Thoracic aorta (tissue), 2 donors: ENCODE results near the gene STARD3NL. TPM values are rescaled to one million over a fixed set of nuclear protein-coding genes. Genes with fewer than 3 reads are reported as not detected.

Source experiments
- ATAC-seq: fragments of 150-250 bp; one replicate; pipeline ENCODE4 v1.8.0; 2017; ENCODE audit warnings: low read depth; ENCODE audit not compliant: insufficient number of reproducible peaks, low FRiP score
- DNase-seq: peaks from one replicate; pipeline ENCODE4 v3.0.0-alpha.2; 2020; ENCODE audit warnings: low spot score
- H3K27ac ChIP-seq, 2 donors: fragments of 200-600 bp; sonication (generic); 1 replicate in 1 of 2; 2 replicates in 1 of 2; pipeline ENCODE4 v1.5.1; 2016; ENCODE audit warnings: mild to moderate bottlenecking in 2 of 2, moderate library complexity in 2 of 2
- H3K27me3 ChIP-seq: fragments of 200-600 bp; sonication (generic); replicated peaks from 2 replicates; pipeline ENCODE4 v1.6.0; 2016; ENCODE audit warnings: mild to moderate bottlenecking; ENCODE audit not compliant: insufficient read depth
- H3K36me3 ChIP-seq: fragments of 200-600 bp; sonication (generic); one replicate; pipeline ENCODE4 v1.5.1; 2016
- H3K4me1 ChIP-seq, 2 donors: fragments of 200-600 bp; sonication (generic); 1 replicate in 1 of 2; 2 replicates in 1 of 2; pipeline versions ENCODE4 v1.5.1 to v1.6.0; 2016; ENCODE audit warnings: low read depth in 2 of 2, mild to moderate bottlenecking in 1 of 2; ENCODE audit not compliant: control insufficient read depth in 1 of 2
- H3K4me3 ChIP-seq: fragments of 200-600 bp; sonication (generic); 2 replicates; pipeline ENCODE4 v1.5.1; 2016; ENCODE audit warnings: mild to moderate bottlenecking
- H3K9me3 ChIP-seq: fragments of 200-600 bp; sonication (generic); 2 replicates; pipeline ENCODE4 v1.5.1; 2016
- total RNA-seq, 2 donors: library from RNA; depleted of rRNA; stranded (reverse); fragments of >200 nt; gene quantifications; one replicate each; pipeline versions ENCODE4 v1.1.0 to v1.2.3, GENCODE V29; 2016
- TF ChIP-seq, protein P1 (sequence below): fragments of 200-600 bp; sonication (generic); IDR thresholded peaks from one replicate; pipeline ENCODE4 v1.5.1; 2019; ENCODE audit warnings: antibody characterized with exemption

Gene STARD3NL
- total RNA-seq, 2 donors from 2014 or later = 24.8 to 27.6 TPM

DNA sequence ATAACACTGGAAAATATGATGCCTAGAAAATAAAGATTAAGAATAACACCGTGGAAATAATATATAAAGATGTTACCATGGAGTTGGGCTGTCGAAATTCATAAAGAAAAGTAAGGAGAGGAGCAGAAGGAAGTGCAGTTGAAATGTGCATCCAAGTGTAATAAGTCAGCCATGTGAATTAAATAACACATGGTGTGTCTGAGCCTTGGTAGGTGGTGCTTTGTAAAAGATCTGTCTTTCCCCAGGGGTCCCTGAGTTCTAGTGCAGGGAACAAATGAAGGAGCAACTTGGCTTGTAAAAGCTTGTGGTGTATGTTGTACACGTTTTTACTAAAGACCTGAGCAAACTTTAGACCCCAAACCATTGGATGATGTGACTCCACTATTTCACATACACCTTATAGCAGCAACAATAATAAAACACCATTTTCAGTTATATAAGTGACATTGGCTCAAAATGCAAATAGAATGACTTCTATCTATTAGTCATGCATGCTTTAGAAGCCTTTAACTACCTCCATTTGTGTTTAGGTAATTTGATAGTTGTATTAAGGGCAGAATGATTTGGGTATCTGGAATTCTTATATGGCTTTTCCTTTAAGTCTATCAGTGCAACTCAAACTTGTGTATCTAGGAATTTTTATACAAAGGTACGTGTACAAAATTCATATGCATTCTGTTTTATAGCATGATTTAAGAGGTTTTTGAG is 11.3 kb downstream of the STARD3NL start:
- ATAC-seq = no peak
- DNase-seq = no peak

DNA sequence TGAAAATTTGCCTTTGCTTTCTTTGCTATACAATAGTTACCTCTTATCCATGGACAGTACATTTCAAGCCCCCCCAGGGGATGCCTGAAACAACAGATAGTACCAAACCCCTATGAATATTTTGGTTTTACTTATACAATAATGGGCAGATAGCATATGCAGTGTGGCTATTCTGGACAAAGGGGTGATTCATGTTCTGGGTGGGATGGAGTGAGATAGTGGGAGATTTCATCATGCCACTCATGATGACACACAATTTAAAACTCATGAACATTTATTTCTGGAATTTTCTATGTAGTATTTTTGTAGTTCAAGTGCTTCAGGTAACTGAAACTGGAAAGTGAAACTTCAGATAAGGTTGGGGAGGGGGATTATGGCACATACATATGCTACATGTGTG is 12.0 kb downstream of the STARD3NL start:
- DNase-seq = no peak
- Histone ChIP-seq H3K9me3 (peaks cover 10% of the 10 kb centered on the region), H3K27me3 (no peaks in the 10 kb centered on the region), H3K4me3 (no peak overlapping the region), H3K27ac (no peak overlapping the region), H3K4me1 (peaks cover 4 to 21% of the 10 kb centered on the region in 2 donors), H3K36me3 (no peaks in the 10 kb centered on the region)
- ATAC-seq = no peak
- TF ChIP-seq, protein P1, sequence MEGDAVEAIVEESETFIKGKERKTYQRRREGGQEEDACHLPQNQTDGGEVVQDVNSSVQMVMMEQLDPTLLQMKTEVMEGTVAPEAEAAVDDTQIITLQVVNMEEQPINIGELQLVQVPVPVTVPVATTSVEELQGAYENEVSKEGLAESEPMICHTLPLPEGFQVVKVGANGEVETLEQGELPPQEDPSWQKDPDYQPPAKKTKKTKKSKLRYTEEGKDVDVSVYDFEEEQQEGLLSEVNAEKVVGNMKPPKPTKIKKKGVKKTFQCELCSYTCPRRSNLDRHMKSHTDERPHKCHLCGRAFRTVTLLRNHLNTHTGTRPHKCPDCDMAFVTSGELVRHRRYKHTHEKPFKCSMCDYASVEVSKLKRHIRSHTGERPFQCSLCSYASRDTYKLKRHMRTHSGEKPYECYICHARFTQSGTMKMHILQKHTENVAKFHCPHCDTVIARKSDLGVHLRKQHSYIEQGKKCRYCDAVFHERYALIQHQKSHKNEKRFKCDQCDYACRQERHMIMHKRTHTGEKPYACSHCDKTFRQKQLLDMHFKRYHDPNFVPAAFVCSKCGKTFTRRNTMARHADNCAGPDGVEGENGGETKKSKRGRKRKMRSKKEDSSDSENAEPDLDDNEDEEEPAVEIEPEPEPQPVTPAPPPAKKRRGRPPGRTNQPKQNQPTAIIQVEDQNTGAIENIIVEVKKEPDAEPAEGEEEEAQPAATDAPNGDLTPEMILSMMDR = no peak

More for the DNA sequence above, 11.3 kb downstream of the STARD3NL start:
- peaks cover 10% of the 10 kb centered on the region for H3K9me3 ChIP-seq
- TF ChIP-seq, protein P1 = no peak
- no peak overlapping the region for H3K4me3 ChIP-seq
- no peak overlapping the region for H3K27ac ChIP-seq
- H3K27me3 ChIP-seq = no peaks in the 10 kb centered on the region
- no peaks in the 10 kb centered on the region for H3K36me3 ChIP-seq
- H3K4me1 ChIP-seq = peaks cover 4 to 23% of the 10 kb centered on the region in 2 donors

DNA sequence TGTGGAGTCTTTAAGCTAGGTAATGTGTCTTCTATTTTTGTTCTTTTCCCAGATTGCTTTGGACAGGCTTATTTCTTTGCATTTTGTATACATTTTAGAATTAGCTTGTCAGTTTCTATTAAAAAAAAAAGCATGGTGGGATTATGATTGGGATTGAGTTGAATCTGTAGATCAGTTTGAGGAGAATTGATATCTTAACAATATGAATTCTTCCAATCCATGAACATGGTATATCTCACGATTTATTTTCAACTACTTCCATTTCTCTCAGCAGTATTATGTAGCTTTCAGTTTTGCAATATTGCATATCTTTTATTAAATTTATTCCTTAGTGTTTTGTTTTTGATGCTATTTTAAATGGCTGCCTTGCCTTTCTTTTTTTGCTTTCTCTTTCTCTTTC is 13.7 kb downstream of the STARD3NL start:
- H3K9me3 ChIP-seq = peaks cover 10% of the 10 kb centered on the region
- H3K27ac ChIP-seq = no peak overlapping the region
- TF ChIP-seq, protein P1 = no peak
- H3K36me3 ChIP-seq = no peaks in the 10 kb centered on the region
- H3K4me1 ChIP-seq = peaks cover 5 to 20% of the 10 kb centered on the region in 2 donors
- DNase-seq = no peak
- H3K4me3 ChIP-seq = no peak overlapping the region
- H3K27me3 ChIP-seq = no peaks in the 10 kb centered on the region
- ATAC-seq = no peak

DNA sequence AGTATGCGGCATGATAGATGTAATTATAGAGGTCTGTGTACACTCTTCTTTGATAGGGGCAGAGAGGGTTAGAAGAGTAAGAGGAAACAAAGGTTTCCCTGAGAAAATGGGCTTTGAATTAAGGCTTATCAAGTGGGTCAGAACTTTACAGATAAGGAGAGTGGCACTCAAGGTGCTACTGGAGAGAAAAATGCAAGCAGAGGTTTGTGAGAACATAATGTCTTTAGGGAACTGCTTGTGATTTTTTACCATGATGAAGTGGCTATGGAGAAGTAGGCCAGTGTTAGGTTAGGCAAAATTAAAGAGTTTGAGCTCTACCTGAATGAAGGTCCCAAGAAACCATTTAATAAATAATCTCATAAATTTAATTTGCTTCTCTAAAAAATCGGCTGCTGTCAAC is 14.3 kb downstream of the STARD3NL start:
- H3K4me1 ChIP-seq = peaks cover 10 to 21% of the 10 kb centered on the region in 2 donors
- ATAC-seq (no peak), DNase-seq (no peak)
- TF ChIP-seq, protein P1 = no peak
- H3K27ac ChIP-seq = no peak overlapping the region
- peaks cover 10% of the 10 kb centered on the region for H3K9me3 ChIP-seq
- no peak overlapping the region for H3K4me3 ChIP-seq
- no peaks in the 10 kb centered on the region for H3K27me3 ChIP-seq
- no peaks in the 10 kb centered on the region for H3K36me3 ChIP-seq

DNA sequence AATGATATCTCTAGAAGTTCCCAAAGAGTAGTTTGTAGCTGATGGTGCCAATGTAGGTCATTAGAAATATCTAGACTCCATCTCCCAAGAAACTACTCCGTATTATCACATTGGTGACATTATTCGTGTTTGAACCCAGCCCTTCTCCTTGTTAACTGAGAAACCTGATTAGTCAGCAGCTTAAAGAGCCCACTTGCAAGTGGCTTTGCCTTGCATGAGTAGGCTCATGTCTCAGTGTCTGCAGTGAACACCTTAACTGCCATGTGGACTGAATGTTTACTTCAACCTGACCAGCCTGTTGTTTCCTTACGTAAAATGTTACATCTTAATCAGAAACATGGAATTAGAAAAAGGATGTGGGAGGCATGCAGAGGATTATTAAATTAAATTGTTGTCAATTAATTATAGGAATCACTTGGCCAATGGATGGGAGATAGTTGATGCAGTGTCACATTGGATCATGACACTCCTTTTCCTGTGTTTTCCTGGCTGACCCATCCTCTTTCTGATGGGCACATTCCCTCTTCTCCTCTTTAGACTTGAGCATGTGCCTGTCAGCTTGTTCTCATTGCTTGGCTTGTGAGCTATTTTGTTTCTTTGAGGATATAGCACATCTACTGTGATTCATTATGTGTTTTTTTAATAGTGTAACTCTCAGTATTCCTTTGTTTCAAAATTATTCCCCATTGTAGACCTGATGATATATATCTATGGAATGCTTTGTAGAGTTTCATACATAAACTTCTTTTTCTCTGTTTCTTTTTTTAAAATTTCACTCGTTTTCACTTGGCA is 18.0 kb downstream of the STARD3NL start:
- Histone ChIP-seq H3K9me3 (peaks cover 10% of the 10 kb centered on the region), H3K36me3 (no peaks in the 10 kb centered on the region), H3K27ac (no peak overlapping the region), H3K4me1 (peaks cover 28 to 52% of the 10 kb centered on the region in 2 donors), H3K27me3 (no peaks in the 10 kb centered on the region), H3K4me3 (no peak overlapping the region)
- DNase-seq (no peak), ATAC-seq (no peak)
- TF ChIP-seq, protein P1 = no peak
